HCT116 (cell line): ENCODE measurements around the gene RIMBP3C. TPM values are rescaled to one million over a fixed set of nuclear protein-coding genes. Genes with fewer than 3 reads are reported as not detected.
"Not testable (repeated sequence)": the region's sequence is repeated elsewhere in the genome, so short reads cannot be mapped to it uniquely, and the experiment has no call there.

Experiments
- ATAC-seq: fragments of 200-7000 bp; cut with Tn5 transposase; 2 replicates; pipeline ENCODE4 v1.9.1; 2020; ENCODE audit warnings: mild to moderate bottlenecking, moderate library complexity
- BruUV-seq: library from RNA; stranded (reverse); fragments of 400-500 nt; replicated peaks from 2 replicates; lab custom pipeline; 2021; lab: Mats Ljungman, UMichigan
- CTCF ChIA-PET: fragments of 300-600 bp; sonication (Branson Sonifier 250); formaldehyde crosslinking; loops from one replicate; lab custom pipeline; 2021; ENCODE audit warnings: antibody characterized with exemption; lab: Charles Lee
- POLR2A ChIA-PET: fragments of 300-600, 350-600 bp; sonication (Branson Sonifier 250); formaldehyde crosslinking; loops from one replicate; lab custom pipeline; 2021; ENCODE audit warnings: antibody characterized with exemption; lab: Charles Lee
- RAD21 ChIA-PET, 2 experiments: fragments of 300-600 bp; sonication (Branson Sonifier 250); formaldehyde crosslinking; loops; one replicate each; lab custom pipeline; 2023; ENCODE audit warnings: low total read pairs in 2 of 2; ENCODE audit not compliant: uncharacterized antibody in 2 of 2, unreplicated experiment in 2 of 2, low non-redundant PET in 1 of 2; lab: Charles Lee
- DNase-seq: peaks from one replicate; pipeline ENCODE4 v3.0.0-alpha.2; 2010; ENCODE audit warnings: low read depth, low spot score
- H2AFZ ChIP-seq: fragments of 200-600 bp; shearing (Covaris generic), sonication (generic); 2 replicates; pipeline ENCODE4 v1.6.1; 2017; ENCODE audit warnings: low read depth, mixed run types, mixed read lengths, antibody characterized with exemption, low read length; ENCODE audit not compliant: poor library complexity, severe bottlenecking
- H3K27ac ChIP-seq: 2 replicates; pipeline ENCODE4 v1.5.1; 2012; ENCODE audit warnings: low read depth, low read length
- H3K27me3 ChIP-seq: fragments of 200-600 bp; sonication (generic); 2 replicates; pipeline ENCODE4 v1.6.1; 2016; ENCODE audit warnings: mixed run types, low read length, mixed read lengths; ENCODE audit not compliant: insufficient read depth
- H3K36me3 ChIP-seq, 2 experiments: fragments of 200-500 bp in 1 of 2; fragments of 200-600 bp in 1 of 2; sonication (Bioruptor generic) in 1 of 2; sonication (generic) in 1 of 2; 2 replicates each; pipeline versions ENCODE4 v1.5.1 to v1.6.1; 2014 to 2016; ENCODE audit warnings: low read length in 2 of 2, inconsistent platforms in 1 of 2, mixed read lengths in 1 of 2, mixed run types in 1 of 2; ENCODE audit not compliant: insufficient read depth in 2 of 2, control insufficient read depth in 1 of 2
- H3K4me1 ChIP-seq, 2 experiments: fragments of 200-600 bp in 1 of 2; sonication (generic) in 1 of 2; 2 replicates each; pipeline versions ENCODE4 v1.5.1 to v1.6.1; 2012 to 2017; ENCODE audit warnings: low read length in 2 of 2, inconsistent platforms in 1 of 2, mild to moderate bottlenecking in 1 of 2, mixed read lengths in 1 of 2, mixed run types in 1 of 2, moderate library complexity in 1 of 2; ENCODE audit not compliant: insufficient read depth in 2 of 2, control insufficient read depth in 1 of 2
- H3K4me2 ChIP-seq: fragments of 200-600 bp; sonication (generic); 2 replicates; pipeline ENCODE4 v1.6.1; 2017; ENCODE audit warnings: mixed run types, low read length, mixed read lengths
- H3K4me3 ChIP-seq, 2 experiments: fragments of 200-600 bp in 1 of 2; sonication (generic) in 1 of 2; replicated peaks in 1 of 2; 2 replicates each; pipeline ENCODE4 v1.5.1; 2011 to 2016; ENCODE audit warnings: low read length in 2 of 2, control low read depth in 1 of 2, low read depth in 1 of 2, mild to moderate bottlenecking in 1 of 2, mixed read lengths in 1 of 2, mixed run types in 1 of 2
- H3K79me2 ChIP-seq: fragments of 200-600 bp; sonication (generic); 2 replicates; pipeline ENCODE4 v1.6.1; 2017; ENCODE audit warnings: mild to moderate bottlenecking, mixed run types, low read length, moderate library complexity, mixed read lengths; ENCODE audit not compliant: insufficient read depth
- H3K9ac ChIP-seq: fragments of 200-600 bp; sonication (generic); 2 replicates; pipeline ENCODE4 v1.6.1; 2016; ENCODE audit warnings: low read length, mixed read lengths
- H3K9me2 ChIP-seq: fragments of 200-600 bp; sonication (generic), shearing (Covaris generic); 2 replicates; pipeline ENCODE4 v1.6.1; 2017; ENCODE audit warnings: mixed run types, mild to moderate bottlenecking, moderate library complexity; ENCODE audit not compliant: insufficient read depth
- H3K9me3 ChIP-seq, 2 experiments: fragments of 200-500 bp in 1 of 2; fragments of 200-600 bp in 1 of 2; sonication (Bioruptor generic) in 1 of 2; sonication (generic) in 1 of 2; 2 replicates each; pipeline ENCODE4 v1.6.1; 2014 to 2017; ENCODE audit warnings: low read length in 2 of 2, mixed read lengths in 2 of 2, inconsistent platforms in 1 of 2, low read depth in 1 of 2, mild to moderate bottlenecking in 1 of 2, mixed run types in 1 of 2, moderate library complexity in 1 of 2; ENCODE audit not compliant: control insufficient read depth in 1 of 2, insufficient read depth in 1 of 2
- H4K20me1 ChIP-seq: fragments of 200-600 bp; sonication (generic), shearing (Covaris generic); 2 replicates; pipeline ENCODE4 v1.6.1; 2017; ENCODE audit warnings: mixed run types, mild to moderate bottlenecking, moderate library complexity; ENCODE audit not compliant: insufficient read depth
- intact Hi-C: fragments of 100-400 bp; cut with micrococcal nuclease; formaldehyde crosslinking; loops from 2 replicates; pipeline ENCODE4 v1.10.0; 2022
- total RNA-seq: library from RNA; stranded (reverse); gene quantifications from one replicate; pipeline ENCODE4 v1.2.1, GENCODE V29; 2021; ENCODE audit not compliant: unreplicated experiment

The RIMBP3C gene
- total RNA-seq, 1 experiment from 2014 or later = 0.15 TPM

GRCh38 chr22:21526705-21527500 lies 24.4 kb downstream of the RIMBP3C start:
- ATAC-seq, CTCF ChIA-PET, BruUV-seq, DNase-seq, POLR2A ChIA-PET, H3K9me3 ChIP-seq, RAD21 ChIA-PET, H3K4me3 ChIP-seq, H3K27ac ChIP-seq, H3K36me3 ChIP-seq, H2AFZ ChIP-seq, H4K20me1 ChIP-seq, H3K4me2 ChIP-seq, H3K79me2 ChIP-seq, intact Hi-C loops, H3K27me3 ChIP-seq, H3K9me2 ChIP-seq, H3K9ac ChIP-seq, H3K4me1 ChIP-seq: not testable (repeated sequence)

- POLR2A ChIA-PET, H3K36me3 ChIP-seq, RAD21 ChIA-PET: not testable (repeated sequence)
These were observed 34.1 kb downstream of the RIMBP3C start for GRCh38 chr22:21516970-21517764.

GRCh38 chr22:21516522-21516921 lies 34.7 kb downstream of the RIMBP3C start:
- BruUV-seq, ATAC-seq: not testable (repeated sequence)

More at GRCh38 chr22:21516970-21517764, 34.1 kb downstream of the RIMBP3C start:
- H3K79me2 ChIP-seq, H3K4me3 ChIP-seq, H3K27ac ChIP-seq, H3K9me2 ChIP-seq, H3K9me3 ChIP-seq, H2AFZ ChIP-seq, H3K27me3 ChIP-seq, H3K4me1 ChIP-seq, intact Hi-C loops, CTCF ChIA-PET, BruUV-seq, H3K4me2 ChIP-seq, H4K20me1 ChIP-seq, H3K9ac ChIP-seq, DNase-seq: not testable (repeated sequence)
- ATAC-seq = peak; percentile 87

GRCh38 chr22:21515234-21515633 lies 36.0 kb downstream of the RIMBP3C start:
- POLR2A ChIA-PET, H3K4me2 ChIP-seq, intact Hi-C loops, H3K9me2 ChIP-seq, H3K36me3 ChIP-seq, H3K9me3 ChIP-seq, H3K4me3 ChIP-seq, H3K4me1 ChIP-seq, ATAC-seq, BruUV-seq, H3K27me3 ChIP-seq, H3K9ac ChIP-seq, H3K27ac ChIP-seq, H2AFZ ChIP-seq, H4K20me1 ChIP-seq, RAD21 ChIA-PET, CTCF ChIA-PET, H3K79me2 ChIP-seq, DNase-seq: not testable (repeated sequence)

More at GRCh38 chr22:21516522-21516921, 34.7 kb downstream of the RIMBP3C start:
- H3K79me2 ChIP-seq, H3K9ac ChIP-seq, POLR2A ChIA-PET, H3K36me3 ChIP-seq, DNase-seq, RAD21 ChIA-PET, H3K4me1 ChIP-seq, H2AFZ ChIP-seq, H3K27ac ChIP-seq, H4K20me1 ChIP-seq, CTCF ChIA-PET, intact Hi-C loops, H3K4me3 ChIP-seq, H3K4me2 ChIP-seq, H3K9me2 ChIP-seq, H3K9me3 ChIP-seq, H3K27me3 ChIP-seq: not testable (repeated sequence)
